GM18517 (cell line): Measurements from ENCODE around the gene MLLT3.
A peak's percentile ranks its signal among the peaks of the same experiment; 100 is the strongest.

Experiments
- ATAC-seq: cut with Tn5 transposase; IDR thresholded peaks from one replicate; pipeline ENCODE4 v1.9.1; 2021; ENCODE audit warnings: mild to moderate bottlenecking, moderate library complexity; ENCODE audit not compliant: unreplicated experiment

The MLLT3 gene

DNA sequence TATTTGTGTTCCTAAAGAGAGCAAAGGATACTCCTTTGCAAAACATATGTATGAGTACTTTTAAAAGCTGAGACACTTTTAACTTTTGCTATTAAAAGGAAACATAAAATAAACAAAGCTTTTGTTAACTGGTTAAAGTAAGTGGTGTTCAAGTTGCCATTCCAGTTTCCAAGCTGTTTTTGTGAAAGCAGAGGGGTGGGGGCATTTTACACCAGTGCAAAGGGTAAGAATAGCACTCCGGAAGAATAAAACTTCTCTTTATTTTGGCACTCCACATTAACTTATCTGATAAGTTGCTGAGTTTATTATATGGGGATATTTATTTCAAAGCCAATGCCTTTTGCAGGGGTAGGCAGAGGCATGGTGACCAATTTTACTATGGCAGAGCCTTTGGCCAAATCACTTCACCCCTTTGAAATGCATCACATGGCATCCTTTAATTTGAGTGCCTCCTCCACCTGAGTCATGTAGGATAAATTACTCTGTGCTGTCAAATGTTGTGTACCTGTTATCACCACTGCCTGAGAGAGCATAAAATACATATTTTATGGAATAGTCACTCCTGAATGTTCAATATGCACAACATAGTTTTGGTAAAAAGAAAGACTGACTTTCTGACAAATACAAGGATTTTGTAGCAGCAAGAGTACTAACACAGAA, 62.9 kb downstream of the MLLT3 start:
- no peak for ATAC-seq

DNA sequence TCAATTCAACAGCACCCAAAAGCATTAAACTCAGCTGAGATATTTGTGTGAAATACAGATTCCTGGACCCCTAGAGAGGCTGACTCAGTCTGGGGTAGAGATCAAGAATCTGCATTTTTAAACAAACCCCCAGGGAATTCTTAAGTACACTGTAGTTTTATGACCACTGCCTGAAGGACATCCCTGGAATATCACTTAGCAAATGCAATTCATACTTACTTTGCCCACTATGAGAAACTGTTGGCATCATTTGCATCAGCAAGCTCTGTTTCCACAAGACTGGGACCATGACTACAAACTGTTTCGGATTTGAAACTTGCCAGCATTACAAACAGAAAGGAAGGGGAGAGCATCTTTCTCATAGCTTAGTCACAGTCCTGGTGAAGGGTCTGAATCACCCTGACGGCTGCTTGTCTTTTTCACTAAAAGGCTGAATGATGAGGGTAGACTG, 63.7 kb downstream of the MLLT3 start:
- ATAC-seq = no peak

DNA sequence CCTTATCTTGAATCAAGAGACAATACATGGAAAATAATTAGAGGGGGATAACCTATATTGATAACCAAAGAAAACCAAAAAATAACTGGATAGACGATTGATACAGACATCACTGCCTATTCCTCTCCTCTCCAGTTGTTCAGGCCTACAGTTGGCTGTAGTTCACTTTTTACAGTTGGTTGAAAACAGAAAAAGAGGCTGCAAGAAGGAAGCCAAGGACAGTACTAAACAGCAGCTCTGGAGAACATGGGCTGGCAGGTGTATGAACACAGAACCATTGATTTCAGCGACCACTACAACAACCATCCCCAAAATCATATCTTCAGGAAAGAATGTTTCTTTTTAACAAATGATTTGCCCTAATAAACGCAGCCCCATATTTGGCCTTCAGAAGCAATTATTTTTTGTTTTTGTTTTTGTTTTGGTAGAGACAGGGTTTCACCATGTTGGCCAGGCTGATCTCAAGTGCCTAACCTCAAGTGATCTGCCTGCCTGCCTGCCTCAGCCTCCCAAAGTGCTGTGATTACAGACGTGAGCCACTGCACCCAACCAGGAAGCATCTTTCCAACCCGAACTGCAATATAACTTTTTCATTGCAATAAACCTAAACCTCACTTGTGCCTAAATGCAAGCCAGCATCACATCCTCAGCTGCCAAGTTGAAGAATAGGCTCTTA, 64.3 kb downstream of the MLLT3 start:
- no peak for ATAC-seq

DNA sequence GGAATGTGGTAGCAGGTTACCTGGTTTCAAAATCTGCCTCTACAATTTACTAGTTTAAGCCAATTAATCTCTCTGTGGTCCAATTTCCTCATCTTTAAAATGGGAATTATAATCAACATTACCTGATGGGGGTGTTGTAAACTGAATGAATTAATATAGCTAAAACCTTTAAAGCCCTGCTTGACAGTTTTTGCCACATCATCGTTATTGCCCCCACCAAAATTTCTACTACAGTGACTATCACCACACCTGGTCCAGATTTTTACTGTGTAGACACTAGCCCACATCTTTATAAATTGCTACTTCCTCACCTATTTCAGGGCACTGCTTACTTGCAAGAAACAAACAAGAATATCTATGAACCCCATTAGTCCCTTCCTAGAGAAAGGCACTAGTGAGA, 65.0 kb downstream of the MLLT3 start:
- ATAC-seq = no peak

DNA sequence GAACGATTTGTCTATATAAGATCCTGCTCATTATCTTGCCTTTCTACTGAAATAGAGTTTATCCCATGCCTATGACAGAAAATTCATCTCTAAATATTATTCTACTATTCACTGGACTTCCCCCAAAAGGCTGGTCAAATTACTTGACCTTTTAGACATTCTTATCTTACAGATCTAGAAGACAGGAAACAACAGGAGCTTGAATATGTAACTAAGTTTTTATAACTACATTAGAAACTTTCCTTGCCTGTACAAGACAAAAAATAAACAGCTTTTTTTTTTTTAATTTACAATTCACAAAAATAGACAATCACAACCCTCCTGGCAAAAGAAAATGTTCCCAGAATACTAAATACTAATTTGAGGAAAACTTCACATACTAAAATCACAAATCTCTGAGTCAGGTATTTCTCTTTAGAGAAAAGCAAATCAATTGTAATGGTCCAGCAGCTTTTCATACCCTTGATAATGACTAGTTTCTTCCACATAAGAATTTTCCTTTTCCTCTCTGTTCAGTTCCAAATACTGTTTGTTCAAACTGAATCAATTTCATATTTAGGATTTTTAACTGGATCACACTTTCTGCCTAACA, 68.6 kb downstream of the MLLT3 start:
- ATAC-seq = no peak

DNA sequence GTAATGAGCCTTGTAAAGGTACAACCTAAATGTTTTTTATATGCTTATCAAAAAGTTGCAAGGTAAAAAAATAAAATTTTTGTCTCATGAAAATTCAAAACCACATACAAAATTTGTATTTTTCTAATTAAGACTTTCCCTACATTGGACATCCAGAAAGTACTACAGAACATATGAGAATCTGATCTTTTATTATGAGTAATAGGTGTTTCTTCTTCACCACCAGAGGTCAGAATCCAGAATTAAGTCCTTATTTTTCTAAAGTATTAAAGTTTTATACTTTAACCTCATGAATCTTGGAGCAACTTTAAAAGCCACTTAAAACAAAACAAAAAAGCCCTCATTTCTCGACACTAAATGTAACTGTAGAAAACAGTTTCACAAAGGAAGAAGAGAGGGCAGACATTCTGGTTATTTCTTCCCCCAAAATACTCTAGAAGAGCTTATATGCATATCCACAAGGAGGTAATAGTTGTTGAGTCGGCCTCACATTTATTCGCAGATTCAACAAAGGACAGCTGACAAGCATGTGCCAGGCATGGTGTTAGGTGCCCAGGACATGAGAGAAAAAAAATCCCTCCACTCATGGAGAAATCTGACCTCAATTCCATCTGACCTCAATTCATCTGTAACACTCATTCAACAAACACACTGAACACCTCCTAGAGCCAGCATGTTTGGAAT, 69.3 kb downstream of the MLLT3 start:
- no peak for ATAC-seq

DNA sequence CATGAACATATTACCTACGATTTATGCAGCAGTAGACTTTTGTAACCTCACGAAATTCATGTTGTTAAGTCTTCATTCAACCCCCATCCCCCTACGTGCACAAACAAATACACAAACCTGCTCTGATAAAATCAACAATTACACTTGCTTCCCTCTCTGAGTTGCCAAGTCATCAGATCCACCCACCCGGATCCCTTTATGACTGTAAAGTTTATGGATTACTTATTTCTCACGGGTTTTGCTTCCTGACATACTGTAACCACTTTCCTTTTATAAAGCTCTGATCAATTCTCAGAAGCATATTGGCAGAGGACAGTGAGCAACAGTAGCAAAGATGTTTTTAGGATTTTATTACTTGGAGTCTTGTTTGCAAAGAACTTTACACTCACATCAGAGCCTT, 70.5 kb downstream of the MLLT3 start:
- peak; percentile 74 for ATAC-seq

DNA sequence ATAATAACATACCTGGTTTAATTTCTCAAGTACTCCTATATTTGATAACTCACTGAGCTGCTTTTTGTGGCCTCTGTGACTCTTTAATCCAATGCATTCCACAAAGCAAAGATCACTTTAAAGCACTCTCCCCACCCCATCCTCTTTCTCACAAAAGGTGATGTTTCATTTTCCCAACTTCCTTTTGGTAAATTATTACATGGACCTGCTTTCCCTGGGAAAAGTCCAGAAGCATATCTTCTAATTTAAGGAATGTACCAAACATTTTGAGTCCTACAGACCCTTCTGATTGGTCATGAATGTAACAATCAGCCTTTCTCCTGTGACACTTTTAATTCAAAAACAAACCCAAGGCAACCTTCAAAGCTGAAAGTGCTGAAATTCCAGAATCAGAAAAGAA, 71.1 kb downstream of the MLLT3 start:
- no peak for ATAC-seq

DNA sequence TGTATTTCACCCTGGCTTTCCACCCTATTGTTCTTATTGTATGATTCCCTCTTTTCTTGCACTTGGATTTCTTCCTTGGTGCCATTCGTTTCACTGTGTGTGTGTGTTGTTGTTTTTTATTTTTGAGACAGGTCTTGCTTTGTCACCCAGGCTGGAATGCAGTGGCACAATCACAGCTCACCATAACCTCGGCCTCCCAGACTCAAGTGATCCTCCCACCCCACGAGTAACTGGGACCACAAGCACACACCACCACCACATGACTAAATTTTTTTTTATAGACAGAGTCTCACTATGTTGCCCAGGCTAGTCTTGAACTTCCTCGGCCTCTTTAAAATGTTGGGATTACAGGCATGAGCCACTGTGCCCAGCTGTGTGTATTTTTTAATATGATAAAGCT, 72.0 kb downstream of the MLLT3 start:
- ATAC-seq = no peak

DNA sequence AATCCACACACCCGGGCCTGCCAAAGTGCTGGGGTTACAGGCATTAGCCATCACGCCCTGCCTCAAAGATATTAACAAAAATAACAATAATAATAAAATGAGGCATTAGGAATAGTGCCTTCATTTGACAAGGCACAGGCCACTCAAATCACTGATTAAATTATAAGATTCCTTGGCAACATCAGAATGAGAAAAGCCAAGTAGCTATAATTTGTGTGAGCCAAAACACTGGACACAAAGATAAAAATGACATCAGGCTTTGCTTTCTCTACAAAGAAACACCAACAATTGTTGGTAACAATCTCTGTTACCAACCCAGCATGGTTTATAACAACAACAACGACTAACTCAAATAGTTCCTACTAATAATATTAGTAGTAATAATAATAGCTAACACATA, 73.2 kb downstream of the MLLT3 start:
- ATAC-seq = no peak

DNA sequence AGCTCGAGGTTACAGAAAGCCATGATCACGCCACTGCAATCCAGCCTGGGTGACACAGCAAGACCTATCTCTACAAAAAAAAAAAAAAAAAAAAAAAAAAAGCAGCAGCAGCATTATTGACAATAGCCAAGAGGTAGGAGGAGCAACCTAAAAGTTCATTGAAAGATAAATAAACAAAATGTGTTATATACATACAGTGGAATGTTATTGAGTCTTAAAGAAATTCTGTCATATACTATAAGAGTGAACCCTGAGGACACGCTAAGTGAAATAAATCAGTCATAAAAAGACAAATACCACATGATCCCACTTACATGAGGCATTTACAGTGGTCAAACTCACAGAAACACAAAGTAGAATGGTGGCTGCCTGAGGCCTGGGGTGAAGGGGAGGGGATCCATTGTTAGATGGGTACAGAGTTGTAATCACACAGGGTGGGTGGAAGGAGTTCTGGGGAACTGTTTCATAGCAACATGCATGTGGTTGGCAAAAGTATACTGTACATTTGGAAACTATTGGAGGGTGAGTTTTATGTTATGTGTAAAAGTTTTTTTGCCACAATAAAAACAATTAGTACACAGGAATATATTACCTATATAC, 77.2 kb downstream of the MLLT3 start:
- ATAC-seq = no peak

DNA sequence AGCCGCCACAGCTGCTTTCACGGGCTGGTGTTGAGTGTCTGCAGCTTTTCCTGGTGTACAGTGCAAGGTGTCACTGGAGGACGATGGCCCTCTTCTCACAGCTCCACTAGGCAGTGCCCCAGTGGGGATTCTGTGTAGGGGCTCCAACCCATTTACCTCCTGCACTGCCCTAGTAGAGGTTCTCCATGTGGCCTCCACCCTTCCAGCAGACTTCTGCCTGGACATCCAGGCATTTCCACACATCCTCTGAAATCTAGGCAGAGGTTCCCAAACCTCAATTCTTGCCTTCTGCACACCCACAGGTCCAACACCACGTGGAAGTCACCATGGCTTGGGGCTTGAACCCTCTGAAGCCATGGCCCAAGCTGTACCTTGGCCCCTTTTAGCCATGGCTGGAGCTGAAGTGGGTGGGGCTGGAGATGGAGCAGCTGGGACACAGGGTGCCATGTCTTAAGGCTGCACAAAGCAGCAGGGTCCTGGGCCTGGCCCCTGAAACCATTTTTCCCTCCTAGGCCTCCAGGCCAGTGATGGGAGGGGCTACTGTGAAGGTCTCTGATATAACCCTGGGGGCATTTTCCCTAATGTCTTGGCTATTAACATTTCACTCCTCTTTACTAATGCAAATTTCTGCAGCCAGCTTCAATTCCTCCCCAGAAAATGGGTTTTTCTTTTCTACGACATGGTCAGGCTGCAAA, 82.0 kb downstream of the MLLT3 start:
- no peak for ATAC-seq

DNA sequence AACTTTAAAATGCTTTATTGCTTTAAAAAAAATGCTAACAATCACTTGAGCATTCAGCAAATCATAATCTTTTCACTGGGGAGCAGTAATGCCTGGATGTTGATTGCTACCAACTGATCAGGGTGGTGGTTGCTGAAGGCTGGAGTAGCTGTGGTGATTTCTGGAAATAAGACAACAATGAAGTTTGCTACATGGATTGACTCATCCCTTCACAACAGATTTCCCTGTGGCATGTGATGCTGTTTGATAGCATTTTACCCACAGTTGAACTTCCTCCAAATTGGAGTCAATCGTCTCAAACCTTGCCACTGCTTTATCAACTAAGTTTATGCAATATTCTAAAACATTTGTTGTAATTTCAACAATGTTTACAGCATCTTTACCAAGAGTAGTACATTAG, 83.3 kb downstream of the MLLT3 start:
- ATAC-seq = no peak

DNA sequence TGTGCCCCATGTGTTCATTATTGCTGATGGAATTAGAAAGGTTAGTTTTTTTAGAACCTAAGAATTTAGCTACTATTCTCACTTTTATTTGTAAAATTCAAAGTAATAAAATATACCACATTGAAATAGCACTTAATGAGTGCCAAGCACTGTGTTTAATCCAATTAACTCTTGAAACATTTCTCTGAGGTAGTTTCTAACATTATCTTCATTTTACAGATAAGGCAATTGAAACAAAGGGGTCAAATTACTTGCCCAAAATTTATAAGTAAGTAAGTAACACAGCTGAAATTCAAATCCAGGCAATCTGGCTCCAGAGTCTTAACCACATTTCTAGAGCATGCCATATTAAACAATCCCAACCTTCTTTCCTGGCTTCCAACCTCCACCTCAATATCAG, 84.2 kb downstream of the MLLT3 start:
- no peak for ATAC-seq

DNA sequence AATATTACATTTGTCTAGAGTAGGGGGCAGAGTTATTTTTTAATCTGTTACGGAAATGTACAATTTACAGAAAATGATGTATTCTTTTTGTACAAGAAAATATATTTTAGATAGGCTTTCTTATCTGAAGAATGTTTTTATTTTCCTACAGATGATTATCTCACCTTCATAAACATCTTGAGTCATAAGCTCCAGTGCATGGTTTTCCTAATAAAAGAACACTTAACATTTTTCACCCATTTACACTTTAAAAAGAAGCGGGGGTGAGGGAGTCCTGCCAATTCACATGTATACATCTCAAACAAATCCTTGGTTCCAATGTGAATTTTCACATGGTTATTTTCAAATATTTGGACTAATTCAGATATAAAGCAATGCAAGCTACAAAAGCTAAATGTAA, 85.0 kb downstream of the MLLT3 start:
- no peak for ATAC-seq

DNA sequence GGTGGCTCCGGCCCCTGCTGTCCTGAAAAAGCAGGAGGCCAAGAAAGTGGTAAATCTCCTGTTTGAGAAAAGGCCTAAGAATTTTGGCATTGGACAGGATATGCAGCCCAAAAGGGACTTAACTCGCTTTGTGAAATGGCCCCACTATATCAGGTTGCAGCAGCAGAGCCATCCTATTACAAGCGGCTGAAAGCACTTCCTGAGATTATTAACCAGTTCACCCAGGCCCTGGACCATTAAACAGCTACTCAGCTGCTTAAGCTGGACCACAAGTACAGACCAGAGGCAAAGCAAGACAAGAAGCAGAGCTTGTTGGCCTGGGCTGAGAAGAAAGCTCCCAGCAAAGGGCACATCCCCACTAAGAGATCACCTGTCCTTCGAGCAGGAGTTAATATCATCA, 89.7 kb downstream of the MLLT3 start:
- no peak for ATAC-seq

DNA sequence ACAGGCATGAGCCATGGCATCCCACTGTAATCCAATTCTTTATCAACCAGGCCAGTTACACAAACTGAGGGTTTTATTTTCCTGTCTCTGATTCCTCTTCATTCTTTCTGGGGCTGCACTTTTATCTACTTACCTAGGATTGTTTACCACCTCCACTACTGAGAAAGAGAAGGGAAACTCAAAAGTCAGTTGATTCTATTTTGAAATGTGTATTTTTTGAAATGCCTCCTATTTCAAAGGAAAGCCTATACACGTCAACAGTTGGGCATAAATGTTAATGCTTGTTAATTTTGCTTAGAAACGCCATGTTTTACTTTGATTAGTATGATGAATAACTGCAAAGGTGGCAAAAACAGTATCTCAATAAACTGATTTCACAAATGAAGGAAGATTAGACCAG, 92.5 kb downstream of the MLLT3 start:
- ATAC-seq = no peak

DNA sequence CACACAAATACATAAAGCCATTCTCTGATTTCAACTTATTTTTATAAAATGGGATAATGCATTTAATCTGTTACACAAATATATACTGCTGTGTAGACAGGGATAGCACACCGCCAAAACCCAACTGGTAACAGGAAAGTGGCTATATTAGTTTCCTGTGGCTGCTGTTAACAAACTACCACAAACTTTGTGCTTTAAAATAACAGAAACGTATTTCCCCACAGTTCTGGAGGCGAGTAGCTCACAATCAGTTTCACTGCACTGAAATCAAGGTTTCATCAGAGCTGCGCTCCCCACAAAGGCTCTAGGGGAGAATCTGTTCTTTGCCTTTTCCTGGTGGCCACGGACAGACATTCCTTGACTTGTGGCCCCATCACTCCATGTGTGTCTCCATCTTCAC, 94.0 kb downstream of the MLLT3 start:
- no peak for ATAC-seq

DNA sequence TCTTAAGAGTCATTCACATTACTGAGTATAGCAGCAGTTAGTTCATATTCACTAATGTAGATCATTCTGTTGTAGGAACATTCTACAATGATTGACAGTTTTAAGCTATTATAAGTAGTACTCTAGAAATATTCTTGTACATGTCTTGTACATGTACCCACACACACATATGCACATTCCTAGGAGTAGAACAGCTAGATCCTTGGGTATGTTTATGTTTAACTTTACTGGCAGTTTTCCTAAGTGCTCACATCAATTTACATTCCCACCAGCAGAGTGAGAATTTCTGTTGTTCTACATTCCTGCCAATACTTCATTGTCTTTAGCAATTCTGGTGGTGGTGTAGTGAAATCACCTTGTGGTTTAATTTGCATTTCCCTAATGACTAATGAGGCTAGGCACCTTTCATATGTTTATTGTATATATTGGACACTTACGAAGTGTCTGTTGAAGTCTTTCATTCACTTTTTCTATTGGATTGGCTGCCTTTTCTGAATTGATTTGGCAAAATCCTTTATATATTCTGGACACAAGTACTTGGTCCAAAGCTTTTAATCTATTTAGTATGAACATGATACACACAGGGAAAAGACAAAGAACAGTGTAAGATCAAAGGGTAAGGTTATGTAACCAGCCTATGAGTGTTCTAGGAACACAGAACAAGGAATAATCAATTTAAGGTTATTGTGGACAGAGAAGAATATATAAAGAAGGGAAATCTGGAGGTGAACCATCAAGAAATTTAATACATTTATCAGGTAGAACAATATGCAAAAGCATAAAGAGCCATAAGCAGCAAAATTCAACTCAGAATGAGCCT, 95.6 kb downstream of the MLLT3 start:
- peak; percentile 94 for ATAC-seq

DNA sequence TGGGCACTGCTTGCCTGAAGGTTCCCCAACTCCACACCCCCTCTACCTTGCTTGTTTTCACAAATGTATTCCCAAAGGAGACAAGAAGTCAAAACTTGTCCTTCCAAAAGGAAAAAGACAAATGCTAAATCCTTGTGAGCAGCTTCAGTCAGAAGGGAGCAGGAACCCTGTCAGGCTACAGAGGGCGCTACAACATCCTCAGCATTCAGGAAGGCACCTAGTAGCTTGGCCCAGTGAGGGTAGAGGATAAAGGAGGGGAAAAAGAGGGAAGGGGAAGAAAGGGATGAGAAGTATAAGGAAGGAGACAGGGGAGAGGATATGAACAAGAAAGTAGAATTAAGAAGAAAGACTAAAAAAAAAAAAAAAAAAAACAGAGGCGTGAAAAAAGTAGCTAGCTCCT, 97.5 kb downstream of the MLLT3 start:
- ATAC-seq = no peak
